ENCODE data around the gene PRKCB.

- TF ChIP-seq, protein P1, sequence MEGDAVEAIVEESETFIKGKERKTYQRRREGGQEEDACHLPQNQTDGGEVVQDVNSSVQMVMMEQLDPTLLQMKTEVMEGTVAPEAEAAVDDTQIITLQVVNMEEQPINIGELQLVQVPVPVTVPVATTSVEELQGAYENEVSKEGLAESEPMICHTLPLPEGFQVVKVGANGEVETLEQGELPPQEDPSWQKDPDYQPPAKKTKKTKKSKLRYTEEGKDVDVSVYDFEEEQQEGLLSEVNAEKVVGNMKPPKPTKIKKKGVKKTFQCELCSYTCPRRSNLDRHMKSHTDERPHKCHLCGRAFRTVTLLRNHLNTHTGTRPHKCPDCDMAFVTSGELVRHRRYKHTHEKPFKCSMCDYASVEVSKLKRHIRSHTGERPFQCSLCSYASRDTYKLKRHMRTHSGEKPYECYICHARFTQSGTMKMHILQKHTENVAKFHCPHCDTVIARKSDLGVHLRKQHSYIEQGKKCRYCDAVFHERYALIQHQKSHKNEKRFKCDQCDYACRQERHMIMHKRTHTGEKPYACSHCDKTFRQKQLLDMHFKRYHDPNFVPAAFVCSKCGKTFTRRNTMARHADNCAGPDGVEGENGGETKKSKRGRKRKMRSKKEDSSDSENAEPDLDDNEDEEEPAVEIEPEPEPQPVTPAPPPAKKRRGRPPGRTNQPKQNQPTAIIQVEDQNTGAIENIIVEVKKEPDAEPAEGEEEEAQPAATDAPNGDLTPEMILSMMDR (IDR thresholded peaks at IDR 0.05) = no peak
- TF ChIP-seq POLR2A (IDR thresholded peaks at IDR 0.05) = no peak
- no peak for TF ChIP-seq EP300 (IDR thresholded peaks at IDR 0.05)
Observed at GRCh38 chr16:24052329-24053098, 216.7 kb downstream of the PRKCB start.

Data from ovary (tissue), 3 donors.